ENCODE measurements around the gene SGPP1. TPM values are rescaled to one million over a fixed set of nuclear protein-coding genes. Genes with fewer than 3 reads are reported as not detected.

Gene SGPP1
- total RNA-seq, 1 experiment from 2014 or later: 5.5 TPM

DNA sequence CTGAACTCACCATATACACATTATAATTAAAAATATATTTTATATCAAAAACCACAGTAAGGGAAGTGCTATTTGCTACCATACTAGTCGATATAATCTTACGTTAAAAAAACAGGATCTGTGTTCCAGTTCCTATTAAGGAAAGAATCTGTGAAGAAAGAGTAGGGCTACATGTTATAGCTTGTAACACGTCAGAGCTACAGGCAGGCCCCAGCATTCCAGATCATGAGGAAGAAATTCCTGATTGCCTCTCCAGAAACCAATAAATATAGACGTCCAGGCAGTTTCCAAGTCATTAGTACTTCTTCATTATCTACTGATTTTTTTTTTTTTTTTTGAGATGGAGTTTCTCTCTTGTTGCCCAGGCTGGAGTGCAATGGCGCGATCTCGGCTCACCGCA lies 20.6 kb downstream of the SGPP1 start:
- no peak overlapping the region for H3K9ac ChIP-seq (ENCODE audit: extremely low read depth, insufficient read length, low read length)
- no peaks in the 10 kb centered on the region for H3K4me1 ChIP-seq (ENCODE audit: insufficient read depth, low read length)
- no peaks in the 10 kb centered on the region for H3K79me2 ChIP-seq (ENCODE audit: insufficient read depth, low read length)
- no peak overlapping the region for H4K8ac ChIP-seq (replicated peaks; ENCODE audit: insufficient read length, low read depth, low read length)
- no peak overlapping the region for H2AK5ac ChIP-seq (ENCODE audit: insufficient read length, low read length)
- no peaks in the 10 kb centered on the region for H3K23me2 ChIP-seq (ENCODE audit: insufficient read length, low read depth, low read length, poor library complexity, severe bottlenecking)
- TF ChIP-seq, protein P1, sequence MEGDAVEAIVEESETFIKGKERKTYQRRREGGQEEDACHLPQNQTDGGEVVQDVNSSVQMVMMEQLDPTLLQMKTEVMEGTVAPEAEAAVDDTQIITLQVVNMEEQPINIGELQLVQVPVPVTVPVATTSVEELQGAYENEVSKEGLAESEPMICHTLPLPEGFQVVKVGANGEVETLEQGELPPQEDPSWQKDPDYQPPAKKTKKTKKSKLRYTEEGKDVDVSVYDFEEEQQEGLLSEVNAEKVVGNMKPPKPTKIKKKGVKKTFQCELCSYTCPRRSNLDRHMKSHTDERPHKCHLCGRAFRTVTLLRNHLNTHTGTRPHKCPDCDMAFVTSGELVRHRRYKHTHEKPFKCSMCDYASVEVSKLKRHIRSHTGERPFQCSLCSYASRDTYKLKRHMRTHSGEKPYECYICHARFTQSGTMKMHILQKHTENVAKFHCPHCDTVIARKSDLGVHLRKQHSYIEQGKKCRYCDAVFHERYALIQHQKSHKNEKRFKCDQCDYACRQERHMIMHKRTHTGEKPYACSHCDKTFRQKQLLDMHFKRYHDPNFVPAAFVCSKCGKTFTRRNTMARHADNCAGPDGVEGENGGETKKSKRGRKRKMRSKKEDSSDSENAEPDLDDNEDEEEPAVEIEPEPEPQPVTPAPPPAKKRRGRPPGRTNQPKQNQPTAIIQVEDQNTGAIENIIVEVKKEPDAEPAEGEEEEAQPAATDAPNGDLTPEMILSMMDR (conservative IDR thresholded peaks at IDR 0.05): no peak
- WGBS (ENCODE audit: extremely low coverage, insufficient read length, low lambda C conversion rate): no CpG with 5 or more reads among the region's 8 CpGs
- no peak overlapping the region for H3K4me3 Mint-ChIP-seq
- H3K4me1 Mint-ChIP-seq: no peaks in the 10 kb centered on the region
- no peak overlapping the region for H4K91ac ChIP-seq (ENCODE audit: insufficient read length, low read depth, low read length)
- H2AFZ ChIP-seq (ENCODE audit: low read length): no peak overlapping the region
- H3K9me3 ChIP-seq (ENCODE audit: control insufficient read depth, low read depth, low read length): no peaks in the 10 kb centered on the region
- no peak overlapping the region for H3T11ph ChIP-seq (ENCODE audit: low read length)
- no peak overlapping the region for H3K23ac ChIP-seq (ENCODE audit: insufficient read length, low read depth, low read length)
- no peak overlapping the region for H2BK20ac ChIP-seq (ENCODE audit: low read depth, low read length, poor library complexity, severe bottlenecking)
- H3K27ac Mint-ChIP-seq: no peak overlapping the region
- no peak overlapping the region for H2BK15ac ChIP-seq (ENCODE audit: low read depth, low read length)
- H3K9me3 Mint-ChIP-seq: peaks cover 1 to 2% of the 10 kb centered on the region in 2 experiments; a peak in 3 of 5 replicates
- no peak for DNase-seq
- no peaks in the 10 kb centered on the region for H4K20me1 ChIP-seq (ENCODE audit: control insufficient read depth, insufficient read depth, insufficient read length)
- no peak overlapping the region for H3K14ac ChIP-seq (ENCODE audit: insufficient read depth, low read length)
- no peak overlapping the region for H3K4me2 ChIP-seq (ENCODE audit: insufficient read depth, insufficient read length, low read length)
- no peaks in the 10 kb centered on the region for H3K27me3 ChIP-seq (ENCODE audit: insufficient read depth, low read length)
- H3K18ac ChIP-seq (ENCODE audit: insufficient read length, low read depth, low read length): no peak overlapping the region
- no peak overlapping the region for H3K56ac ChIP-seq (ENCODE audit: insufficient read length, low read depth, low read length)
- no peak overlapping the region for H3K4ac ChIP-seq (ENCODE audit: low read depth, low read length)
- H3K27ac ChIP-seq (ENCODE audit: insufficient read length, low read depth, low read length): no peak overlapping the region
- no peak overlapping the region for H2BK12ac ChIP-seq (ENCODE audit: insufficient read length, low read depth, low read length)
- no peak overlapping the region for H4K5ac ChIP-seq (ENCODE audit: insufficient read length, low read depth, low read length)
- H3K79me1 ChIP-seq (ENCODE audit: insufficient read depth, low read depth, low read length, poor library complexity, severe bottlenecking): no peaks in the 10 kb centered on the region
- no peak overlapping the region for H2BK120ac ChIP-seq (ENCODE audit: low read depth, low read length, poor library complexity, severe bottlenecking)
- peaks cover 0 to 2% (median under 1%) of the 10 kb centered on the region in 3 experiments; a peak in 3 of 7 replicates for H3K36me3 Mint-ChIP-seq (ENCODE audit: insufficient read depth in 1 of 3, low read depth in 3 of 3)
- no peak overlapping the region for H2BK5ac ChIP-seq (ENCODE audit: insufficient read length, low read length)
- H3K27me3 Mint-ChIP-seq (ENCODE audit: low read depth): no peaks in the 10 kb centered on the region

Data from H9 (cell line).